Measurements from ENCODE around the gene CELF5.
A peak's percentile ranks its signal among the peaks of the same experiment; 100 is the strongest.
"Not testable (repeated sequence)": the region's sequence is repeated elsewhere in the genome, so short reads cannot be mapped to it uniquely, and the experiment has no call there.

CELF5 gene

DNA sequence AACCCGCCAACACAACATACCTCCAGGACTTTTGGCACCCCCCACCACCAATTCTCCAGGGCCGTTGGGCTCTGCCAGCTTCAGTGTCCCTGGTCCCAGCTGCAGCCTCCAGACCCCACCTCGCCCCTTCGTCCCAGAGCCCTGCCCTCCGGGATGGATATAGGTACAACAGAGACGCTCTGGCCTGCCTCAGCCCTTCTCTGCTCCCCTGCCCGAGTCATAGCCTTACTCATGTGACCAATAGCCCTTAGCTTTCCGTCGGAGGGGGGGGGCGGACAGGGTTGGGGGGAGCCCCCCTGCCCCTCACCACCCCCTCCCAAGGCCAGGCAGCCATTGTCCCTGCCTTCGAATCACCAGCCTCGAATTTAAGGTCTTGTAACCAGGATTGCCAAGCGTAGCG, 71.1 kb downstream of the CELF5 start:
- DNase-seq, result no peak

DNA sequence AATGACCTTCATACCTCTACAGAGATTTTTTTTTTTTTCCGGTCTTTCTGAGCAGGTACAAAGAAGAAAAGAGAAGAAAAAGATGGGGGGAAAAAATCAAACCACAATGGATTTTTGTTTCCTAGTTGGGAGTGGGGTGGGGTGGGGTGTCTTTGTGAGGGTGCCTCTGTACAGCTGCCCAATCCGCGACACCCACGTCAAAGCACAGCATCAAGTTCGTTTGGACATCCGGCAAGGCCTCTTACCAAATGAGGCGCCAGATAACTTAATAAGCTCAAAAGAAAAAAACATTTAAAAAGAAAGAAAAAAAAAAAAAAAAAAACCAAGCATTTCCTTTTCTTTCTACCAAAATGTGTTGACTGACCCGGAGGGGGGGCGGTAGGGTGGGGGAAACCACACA, 71.6 kb downstream of the CELF5 start:
- DNase-seq, result no peak

DNA sequence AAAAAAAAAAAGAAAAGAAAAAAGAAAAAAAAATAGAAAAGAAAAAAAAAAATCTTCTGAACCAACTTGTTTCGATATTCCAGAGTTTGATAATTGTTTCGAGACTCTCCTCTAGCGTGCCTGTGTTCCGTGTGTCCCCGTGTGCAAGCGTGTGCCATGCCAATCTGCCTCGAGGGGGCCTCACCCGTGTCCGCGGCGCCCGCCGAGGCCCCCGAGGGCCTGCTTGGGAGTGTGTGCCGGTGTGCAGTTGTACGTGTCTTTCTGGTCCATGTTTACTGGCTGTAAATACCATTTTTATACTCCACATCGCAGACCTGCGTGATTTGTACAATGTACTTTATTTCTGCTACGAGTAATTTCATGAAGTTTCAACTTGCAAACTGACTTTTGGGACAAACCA, 72.0 kb downstream of the CELF5 start:
- no peak for DNase-seq

DNA sequence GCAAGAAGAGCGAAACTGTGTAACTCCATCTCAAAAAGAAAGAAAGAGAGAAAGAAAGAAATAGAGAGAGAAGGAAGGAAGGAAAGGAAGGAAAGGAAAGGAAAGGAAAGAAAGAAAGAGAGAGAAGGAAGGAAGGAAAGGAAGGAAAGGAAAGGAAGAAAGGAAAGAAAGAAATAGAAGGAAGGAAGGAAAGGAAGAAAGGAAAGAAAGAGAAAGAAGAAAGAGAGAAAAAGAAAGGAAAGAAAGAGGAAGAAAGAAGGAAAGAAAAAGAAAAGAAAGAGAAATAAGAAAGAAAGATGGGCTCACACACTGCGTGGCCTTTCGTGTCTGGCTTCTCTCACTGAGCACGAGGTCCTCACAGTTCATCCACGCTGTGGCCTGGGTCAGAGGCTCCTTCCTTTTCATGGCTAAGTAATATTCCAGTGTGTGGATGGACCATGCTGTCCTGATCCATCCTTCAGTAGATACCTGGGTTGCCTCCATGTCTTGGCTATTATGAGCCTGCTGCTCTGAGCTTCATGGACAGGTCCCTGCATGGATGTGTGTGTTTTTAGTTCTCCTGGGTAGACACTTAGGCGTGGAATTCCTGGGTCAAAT, 74.5 kb downstream of the CELF5 start:
- DNase-seq, result no peak

DNA sequence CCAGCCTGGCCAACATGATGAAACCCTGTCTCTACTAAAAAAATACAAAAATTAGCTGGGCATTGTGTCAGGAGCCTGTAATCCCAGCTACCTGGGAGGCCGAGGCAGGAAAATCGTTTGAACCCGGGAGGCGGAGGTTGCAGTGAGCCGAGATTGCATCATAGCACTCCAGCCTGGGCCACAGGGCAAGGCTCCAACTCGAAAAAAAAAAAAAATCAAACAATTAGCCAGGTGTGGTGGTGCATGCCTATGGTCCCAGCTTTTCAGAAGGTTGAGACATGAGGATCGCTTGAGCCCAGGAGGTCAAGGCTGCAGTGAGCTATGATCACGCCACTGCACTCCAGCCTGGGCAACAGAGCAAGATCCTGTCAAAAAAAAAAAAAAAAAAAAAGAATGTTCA, 76.1 kb downstream of the CELF5 start:
- not testable (repeated sequence) for DNase-seq

DNA sequence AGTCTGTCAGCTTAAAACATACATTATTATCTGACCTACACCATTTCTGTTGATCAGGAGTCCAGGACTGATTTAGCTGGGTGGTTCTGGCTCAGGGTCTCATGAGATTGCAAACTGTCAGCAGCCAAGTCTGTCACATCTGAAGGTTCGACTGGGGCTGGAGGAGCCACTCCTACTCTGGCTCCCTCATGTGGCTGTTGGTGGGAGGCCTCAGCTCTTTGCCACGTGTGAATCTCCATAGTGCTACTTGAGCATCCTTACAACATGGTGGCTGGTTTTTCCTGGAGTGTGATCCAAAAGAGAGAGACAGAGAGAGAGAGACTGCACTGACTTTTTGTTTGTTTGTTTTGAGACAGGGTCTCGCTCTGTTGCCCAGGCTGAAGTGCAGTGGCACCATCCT, 78.3 kb downstream of the CELF5 start:
- no peak for DNase-seq

DNA sequence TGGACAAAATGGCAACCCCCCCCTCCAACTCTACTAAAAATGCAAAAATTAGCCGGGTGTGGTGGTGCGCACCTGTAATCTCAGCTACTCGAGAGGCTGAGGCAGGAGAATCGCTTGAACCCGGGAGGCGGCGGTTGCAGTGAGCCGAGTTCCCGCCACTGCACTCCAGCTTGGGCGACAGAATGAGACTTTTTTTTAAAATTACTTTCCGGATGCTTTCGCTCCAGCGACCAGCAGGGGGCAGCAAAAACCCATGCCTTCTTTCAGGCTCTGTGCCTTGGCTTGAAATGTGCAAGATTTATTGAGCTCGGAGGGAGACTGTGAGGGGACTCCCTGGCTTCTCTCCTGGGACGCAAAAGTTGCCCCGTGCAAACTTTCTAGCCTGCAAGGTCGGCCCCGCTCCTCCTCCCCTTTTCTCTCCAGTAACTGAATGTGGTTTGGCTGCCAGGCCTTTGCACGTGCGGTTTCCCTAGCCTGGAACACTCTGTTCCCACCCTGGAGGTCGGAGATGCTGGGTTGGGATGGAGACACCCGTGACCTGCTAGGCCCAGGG, 80.5 kb downstream of the CELF5 start:
- peak; percentile 55 for DNase-seq

DNA sequence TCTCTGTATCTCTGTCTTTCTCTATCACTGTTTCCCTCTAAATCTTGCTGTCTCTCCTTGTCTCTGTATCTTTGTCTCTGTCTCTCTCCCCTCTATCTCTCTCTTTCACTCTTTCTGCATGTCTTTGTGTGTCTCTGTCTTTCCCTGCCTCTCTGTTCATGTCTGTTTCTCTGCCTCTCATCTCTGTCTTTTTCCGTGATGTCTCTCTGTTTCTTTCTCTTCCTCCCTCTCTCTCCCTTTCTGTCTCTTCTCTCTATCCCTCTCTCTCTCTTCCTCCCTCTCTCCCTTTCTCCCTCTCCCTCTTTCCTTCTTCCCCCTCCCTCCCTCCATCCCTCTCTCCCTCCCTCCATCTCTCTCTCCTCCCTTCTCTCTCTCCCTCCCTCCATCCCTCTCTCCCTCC, 85.3 kb downstream of the CELF5 start:
- DNase-seq, result no peak

DNA sequence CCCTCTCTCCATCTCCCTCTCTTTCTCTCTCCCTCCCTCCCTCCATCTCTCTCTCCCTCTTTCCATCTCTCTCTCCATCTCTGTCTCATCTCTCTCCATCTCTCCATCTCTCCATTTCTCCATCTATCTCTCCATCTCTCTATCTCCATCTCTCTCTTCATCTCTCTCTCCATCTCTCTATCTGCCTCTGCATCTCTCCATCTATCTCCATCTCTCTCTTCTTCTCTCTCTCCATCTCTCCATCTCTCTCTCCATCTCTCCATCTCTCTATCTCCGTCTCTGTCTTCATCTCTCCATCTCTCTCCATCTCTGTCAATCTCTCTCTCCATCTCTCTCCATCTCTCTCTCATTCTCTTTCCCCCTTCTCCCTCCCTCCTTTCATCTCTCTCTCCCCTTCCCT, 85.8 kb downstream of the CELF5 start:
- no peak for DNase-seq

DNA sequence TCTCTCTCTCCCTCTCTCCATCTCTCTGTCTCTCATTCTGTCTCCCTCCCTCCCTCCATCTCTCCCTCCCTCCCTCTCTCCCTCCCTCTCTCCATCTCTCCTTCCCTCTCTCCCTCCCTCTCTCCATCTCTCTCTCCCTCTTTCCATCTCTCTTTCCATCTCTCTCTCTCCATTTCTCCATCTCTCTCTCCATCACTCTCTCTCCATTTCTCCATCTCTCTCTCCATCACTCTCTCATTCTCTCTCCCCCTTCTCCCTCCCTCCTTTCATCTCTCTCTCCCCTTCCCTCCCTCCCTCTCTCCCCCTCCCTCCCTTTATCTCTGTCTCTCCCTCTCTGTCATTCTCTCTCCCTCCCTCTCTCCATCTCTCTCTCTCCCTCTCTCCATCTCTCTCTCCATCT, 86.2 kb downstream of the CELF5 start:
- no peak for DNase-seq

DNA sequence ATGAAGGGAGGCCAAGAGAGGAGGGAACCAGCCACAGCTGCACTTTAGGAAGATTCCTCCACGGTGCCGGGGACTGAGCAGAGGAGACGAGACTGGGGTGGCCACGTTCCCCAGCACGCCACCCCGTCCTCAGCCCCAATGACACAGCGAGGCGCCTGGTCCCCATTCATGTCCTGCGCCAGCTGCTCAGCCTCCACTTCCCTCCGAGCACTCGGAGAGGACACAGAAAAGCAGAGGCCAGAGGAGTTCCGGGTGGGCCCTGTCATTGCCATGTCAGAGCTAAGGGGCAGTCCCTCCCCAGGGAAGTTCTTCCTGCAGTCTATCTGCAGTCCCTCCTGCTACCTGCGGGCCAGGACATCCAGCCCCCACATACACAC, 88.7 kb downstream of the CELF5 start:
- DNase-seq, result no peak

DNA sequence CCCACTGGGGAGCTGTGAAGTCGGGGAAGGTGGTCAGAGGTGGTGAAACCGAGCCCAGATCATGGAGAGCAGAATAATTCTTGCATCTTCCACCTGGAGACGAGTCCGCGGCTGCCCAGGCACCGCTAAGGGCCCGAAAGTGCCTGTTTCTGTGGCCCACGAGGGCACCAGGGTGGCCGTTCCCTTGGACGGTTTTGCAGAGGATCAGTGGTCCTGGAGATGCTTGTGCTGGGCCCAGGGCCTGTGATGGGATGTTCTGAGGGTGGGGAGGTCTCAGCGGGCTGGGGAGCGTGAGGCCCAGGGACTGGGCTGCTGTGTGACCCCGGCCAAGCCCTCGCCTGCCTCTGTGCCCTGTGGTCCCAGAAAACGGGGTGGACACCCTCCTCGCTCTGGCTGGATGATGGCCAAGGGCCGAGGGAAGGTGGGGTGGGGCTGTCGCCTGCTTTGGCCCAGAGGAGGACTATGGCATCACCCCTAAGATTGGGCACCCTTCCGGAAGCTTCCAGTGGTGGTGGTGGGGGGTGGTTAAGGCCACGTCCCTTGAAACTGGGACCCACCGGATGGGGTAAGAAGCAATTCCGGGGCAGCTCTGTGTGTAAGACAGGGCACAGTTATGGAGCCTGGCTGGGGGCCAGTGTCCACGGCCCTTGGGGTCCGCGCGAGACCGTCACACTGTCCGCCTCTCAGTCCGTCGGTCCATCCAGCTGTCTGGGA, 90.7 kb downstream of the CELF5 start:
- no peak for DNase-seq

DNA sequence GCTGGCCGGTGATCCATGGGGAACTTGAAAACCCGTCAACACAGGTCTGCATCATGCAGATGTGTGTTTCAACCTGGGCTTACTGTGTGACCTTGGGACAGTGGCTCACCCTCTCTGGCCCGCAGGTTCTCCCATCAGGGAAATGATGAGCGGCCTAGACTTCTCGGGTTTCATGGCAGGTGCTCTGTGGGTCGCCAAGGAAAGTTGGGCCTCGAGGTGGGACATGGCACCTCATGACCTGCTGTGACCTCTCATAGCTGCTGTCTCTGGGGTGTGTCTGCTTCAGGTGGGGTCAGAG, 91.2 kb downstream of the CELF5 start:
- no peak for DNase-seq

DNA sequence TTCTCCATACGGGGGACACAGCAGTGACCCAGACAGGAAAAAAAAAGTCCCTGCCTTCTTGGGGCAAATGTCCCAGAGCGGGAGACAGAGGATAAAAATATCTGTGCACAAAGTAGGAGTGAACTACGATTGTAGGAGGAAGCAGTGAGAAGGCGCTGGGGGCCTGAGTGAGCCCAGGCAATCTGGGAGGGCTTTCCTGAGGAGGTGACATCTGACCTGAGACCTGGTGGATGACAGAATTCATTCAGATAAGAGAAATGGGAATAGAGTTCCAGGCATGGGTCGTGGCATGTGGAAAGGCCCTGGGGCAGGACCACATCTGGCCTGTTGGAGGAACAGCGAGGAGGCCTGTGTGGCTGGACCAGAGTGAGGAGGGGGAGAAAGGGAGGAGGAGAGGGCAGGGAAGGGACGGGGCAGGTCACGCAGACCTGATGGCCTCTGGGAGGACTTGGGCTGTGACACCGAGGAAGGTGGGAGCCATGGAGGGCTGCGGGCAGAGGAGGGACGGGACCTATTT, 91.7 kb downstream of the CELF5 start:
- DNase-seq, result no peak

DNA sequence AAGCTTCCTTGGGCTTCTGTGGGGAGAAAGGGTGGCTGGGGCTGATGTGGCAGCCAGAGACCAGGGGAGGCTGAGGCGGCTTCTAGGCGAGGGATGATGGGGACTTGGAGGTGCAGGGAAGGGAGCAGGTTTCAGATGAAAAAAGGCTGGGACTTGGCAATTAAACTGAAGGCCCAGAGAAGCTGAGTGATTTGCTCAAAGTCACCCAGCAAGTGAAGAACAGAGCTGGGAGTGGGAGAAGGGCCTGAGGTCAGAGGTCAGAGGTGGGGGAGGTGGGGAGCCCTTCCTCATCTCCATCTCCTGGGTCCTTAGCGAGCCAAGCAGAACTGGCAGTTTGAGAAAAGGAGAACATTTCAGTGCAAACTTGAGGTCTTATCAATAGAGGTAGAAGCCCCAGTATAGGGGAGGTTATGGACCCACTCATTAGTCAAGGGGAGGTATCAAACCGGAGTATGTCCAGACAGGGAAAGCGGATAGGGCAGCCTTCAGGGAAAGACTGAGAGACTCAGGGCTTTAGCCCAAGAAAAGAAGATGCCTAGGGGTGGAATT, 92.3 kb downstream of the CELF5 start:
- no peak for DNase-seq

DNA sequence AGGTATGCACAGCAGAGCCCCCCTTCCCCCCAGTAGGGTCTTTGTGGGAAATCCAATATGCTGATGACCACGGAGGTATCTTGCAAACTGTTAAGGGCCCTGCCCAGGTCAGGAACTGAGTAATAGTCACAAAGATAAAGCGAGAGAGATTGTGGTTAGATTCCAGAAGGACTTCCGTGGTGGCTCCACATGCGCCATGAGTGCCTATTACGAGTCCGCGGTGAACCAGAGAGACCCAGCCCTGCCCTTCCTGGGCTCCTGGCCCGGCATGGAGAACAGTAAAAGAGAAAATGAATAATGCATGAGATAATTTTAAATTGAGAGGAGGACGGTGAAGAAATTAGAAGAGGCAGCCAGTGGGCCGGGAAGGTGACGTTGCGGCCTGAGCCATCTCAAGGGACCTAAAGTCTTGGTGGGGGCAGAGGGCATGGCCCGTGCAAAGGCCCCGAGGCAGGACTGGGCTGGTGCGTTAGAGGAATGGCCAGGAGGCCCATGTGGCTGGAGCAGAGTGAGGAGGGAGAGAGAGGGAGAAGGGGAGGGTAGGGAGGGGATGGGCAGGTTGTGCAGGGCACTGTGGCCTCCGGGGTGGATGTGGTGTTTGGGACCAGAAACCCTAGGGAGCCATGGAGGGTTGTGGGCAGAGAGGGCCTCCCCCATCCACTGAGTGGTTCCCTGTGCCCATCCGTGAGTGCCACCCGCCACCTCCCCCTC, 95.3 kb downstream of the CELF5 start:
- DNase-seq, result no peak

DNA sequence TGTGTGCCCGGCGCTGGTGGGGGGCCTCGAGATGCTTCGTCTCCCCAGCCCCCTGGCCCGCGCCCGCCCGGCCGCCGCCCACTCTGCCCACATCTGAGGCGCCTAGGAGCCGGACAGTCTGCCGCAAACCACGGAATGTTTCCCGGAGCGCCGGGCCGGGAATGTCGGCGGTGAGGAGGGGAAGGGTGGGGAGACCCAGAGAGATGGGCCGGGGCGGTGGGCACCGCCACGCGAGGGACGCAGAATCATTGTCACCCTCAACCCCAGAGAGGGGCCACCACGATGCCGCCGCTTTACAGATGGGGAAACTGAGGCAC, 95.9 kb downstream of the CELF5 start:
- DNase-seq, result no peak

DNA sequence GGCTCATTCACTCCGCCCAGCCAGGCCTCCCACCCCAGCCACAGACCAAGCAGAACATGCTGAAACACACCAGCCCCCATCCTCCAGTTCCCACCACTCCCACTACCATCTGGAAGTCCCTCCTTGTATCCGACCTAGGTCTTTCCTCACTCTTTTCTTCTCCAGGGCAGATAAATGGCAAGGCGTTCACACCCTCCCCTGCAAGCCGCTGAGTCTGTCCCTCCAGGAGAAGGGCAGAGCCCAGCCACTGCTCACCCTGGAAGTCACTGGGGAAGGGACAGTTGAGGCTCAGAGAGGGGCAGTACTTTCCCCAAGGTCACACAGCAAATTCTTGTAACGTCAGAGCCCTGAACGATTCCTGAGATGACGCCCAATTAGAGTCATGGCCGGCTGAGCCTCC, 96.4 kb downstream of the CELF5 start:
- DNase-seq, result no peak

DNA sequence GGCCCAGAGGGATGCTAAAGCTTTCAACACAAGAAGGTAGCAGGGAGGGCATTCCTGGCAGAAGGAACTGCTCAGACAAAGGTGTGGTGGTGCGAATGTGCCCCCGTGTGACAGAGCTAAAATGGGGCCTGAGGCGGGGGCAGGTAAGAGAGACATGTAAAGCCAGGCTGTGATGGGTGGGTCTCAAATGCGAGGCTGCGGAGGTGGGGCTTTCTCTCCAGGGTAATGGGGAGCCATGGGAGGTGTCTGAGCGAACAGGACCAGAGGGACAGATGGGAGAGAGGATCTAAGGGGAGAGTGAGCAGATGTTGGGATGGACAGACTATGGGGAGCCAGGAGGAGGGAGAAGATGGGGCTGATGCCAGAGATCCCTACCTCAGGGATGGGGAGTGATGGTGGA, 97.2 kb downstream of the CELF5 start:
- DNase-seq, result no peak

DNA sequence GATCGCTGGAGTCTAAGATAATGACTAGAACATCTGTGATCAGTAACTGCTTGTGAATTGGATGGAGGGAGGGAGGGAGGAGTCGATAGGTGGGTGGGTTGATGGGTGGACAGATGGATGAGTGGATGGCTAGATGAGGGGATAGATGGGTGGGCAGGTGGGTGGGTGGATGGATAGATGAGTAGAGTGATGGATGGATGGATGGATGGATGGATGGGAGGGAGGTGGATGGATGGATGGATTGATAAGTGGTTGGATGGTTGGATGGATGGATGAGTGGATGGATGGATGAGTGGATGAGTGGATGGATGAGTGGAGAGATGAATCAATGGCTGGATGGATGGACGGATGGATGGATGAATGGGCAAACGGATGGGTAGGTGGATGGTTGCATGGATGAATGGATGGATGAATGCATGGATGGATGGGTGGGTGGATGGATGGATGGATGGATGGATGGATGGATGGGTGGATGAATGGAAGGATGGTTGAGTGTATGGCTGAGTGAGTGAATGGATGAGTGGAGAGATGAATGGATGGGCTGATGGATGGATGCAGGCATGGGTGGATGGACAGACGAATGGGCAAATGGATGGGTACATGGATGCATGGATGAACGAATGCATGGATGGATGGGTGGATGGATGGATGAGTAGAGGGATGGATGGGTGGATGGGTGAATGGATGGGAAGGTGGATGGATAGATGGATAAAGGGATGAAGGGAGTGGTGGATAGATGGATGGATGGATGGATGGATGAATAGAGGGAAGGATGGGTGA, 97.9 kb downstream of the CELF5 start:
- DNase-seq, result no peak

DNA sequence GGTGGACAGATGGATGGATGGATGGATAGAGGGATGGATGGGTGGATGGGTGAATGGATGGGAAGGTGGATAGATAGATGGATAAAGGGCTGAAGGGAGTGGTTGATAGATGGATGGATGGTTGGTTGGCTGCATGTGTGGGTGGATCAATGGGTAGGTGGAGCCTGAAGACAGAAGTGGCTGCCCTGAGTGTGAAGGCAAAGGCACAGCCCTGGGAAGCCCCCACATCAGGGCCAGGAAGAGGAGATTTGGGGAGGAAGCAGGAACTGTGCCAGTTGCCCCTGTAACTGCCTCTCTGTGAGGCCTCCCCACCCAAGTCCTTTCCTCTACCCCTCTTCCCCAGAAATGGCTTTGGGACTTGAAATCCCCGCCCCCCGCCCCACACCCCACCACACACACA, 98.6 kb downstream of the CELF5 start:
- DNase-seq, result no peak

DNA sequence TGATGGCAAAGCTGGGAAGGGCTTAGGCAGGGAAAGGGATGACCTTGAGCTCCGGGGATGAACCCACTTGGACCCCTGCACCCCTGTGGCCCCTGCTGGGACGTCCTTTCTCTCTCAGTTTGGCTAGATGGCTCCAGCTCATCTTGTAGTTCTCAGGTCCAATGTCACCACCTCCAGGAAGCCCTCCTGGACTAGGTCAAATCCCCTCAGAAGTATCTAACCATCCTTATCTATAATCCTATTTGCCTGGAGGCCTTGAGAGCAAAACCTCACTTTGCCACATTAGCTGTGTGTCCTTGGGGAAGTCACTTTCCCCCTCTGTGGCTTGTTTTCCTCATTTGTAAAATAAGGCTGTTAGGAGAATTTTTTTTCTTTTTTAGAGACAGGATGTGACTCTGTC, 99.2 kb downstream of the CELF5 start:
- no peak for DNase-seq

DNA sequence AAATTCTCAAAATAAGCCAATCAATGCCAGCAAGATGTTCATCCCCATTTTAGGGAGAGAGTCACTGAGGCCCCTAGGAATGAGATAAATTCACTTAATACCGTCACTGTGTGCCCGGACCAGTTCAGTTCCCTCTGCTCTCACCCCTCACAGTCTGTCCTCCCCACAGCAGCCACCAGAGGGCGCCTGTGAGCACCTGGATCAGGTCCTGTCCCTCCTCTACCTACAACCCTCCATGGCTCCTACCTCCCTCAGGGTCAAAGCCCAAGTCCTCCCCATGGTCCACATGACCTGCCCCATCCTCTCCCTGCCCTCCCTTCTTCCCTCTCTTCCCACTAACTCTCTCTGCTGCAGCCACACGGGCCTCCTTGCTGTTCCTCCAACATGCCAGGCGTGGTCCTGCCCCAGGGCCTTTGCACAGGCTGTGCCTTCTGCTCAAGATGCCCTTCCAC, 100.0 kb downstream of the CELF5 start:
- DNase-seq, result no peak

Measured in DMS79 (cell line).